GM18505 (cell line): ENCODE results near the gene RBKS.

Experiments
- ATAC-seq: cut with Tn5 transposase; IDR thresholded peaks from one replicate; pipeline ENCODE4 v1.9.1; 2021; ENCODE audit not compliant: unreplicated experiment
- POLR2A ChIP-seq: IDR thresholded peaks from 4 replicates; pipeline ENCODE4 v1.6.1; 2011; ENCODE audit warnings: borderline replicate concordance; ENCODE audit not compliant: insufficient read depth, insufficient read length; ENCODE audit errors: extremely low read depth

The RBKS gene

GRCh38 chr2:27915191-27915590 lies 25.0 kb upstream of the RBKS start:
- ATAC-seq = no peak
- TF ChIP-seq POLR2A = no peak

GRCh38 chr2:27914805-27915175 lies 24.6 kb upstream of the RBKS start:
- no peak for ATAC-seq
- no peak for TF ChIP-seq POLR2A

GRCh38 chr2:27914041-27914804 lies 24.0 kb upstream of the RBKS start:
- no peak for ATAC-seq
- TF ChIP-seq POLR2A = no peak

- no peak for TF ChIP-seq POLR2A
- ATAC-seq = no peak
Measured at GRCh38 chr2:27912512-27912911, 22.3 kb upstream of the RBKS start.

- no peak for ATAC-seq
- no peak for TF ChIP-seq POLR2A
Measured at GRCh38 chr2:27911458-27912210, 21.4 kb upstream of the RBKS start.

- ATAC-seq = no peak
- TF ChIP-seq POLR2A = no peak
Measured at GRCh38 chr2:27909901-27910300, 19.7 kb upstream of the RBKS start.

GRCh38 chr2:27907547-27907946 lies 17.4 kb upstream of the RBKS start:
- ATAC-seq = no peak
- no peak for TF ChIP-seq POLR2A

- TF ChIP-seq POLR2A = no peak
- ATAC-seq = no peak
Measured at GRCh38 chr2:27906074-27906473, 15.9 kb upstream of the RBKS start.

GRCh38 chr2:27904405-27904665 lies 14.1 kb upstream of the RBKS start:
- ATAC-seq = no peak
- no peak for TF ChIP-seq POLR2A

GRCh38 chr2:27903649-27904404 lies 13.6 kb upstream of the RBKS start:
- no peak for ATAC-seq

GRCh38 chr2:27903018-27903417 lies 12.8 kb upstream of the RBKS start:
- ATAC-seq = no peak
- TF ChIP-seq POLR2A = no peak

More at GRCh38 chr2:27903649-27904404, 13.6 kb upstream of the RBKS start:
- no peak for TF ChIP-seq POLR2A

GRCh38 chr2:27902098-27902497 lies 11.9 kb upstream of the RBKS start:
- no peak for ATAC-seq
- TF ChIP-seq POLR2A = no peak

GRCh38 chr2:27901234-27901633 lies 11.0 kb upstream of the RBKS start:
- TF ChIP-seq POLR2A = no peak
- ATAC-seq = no peak

- ATAC-seq = no peak
- TF ChIP-seq POLR2A = no peak
Measured at GRCh38 chr2:27897717-27898116, 7.5 kb upstream of the RBKS start.
